HEK293 (cell line): Measurements from ENCODE around the gene ACSF2.

ENCODE experiments used
- ZNF10 ChIP-seq: fragments of 450-650 bp; formaldehyde crosslinking; IDR thresholded peaks from 2 replicates; pipeline ENCODE4 v1.5.1; 2017; ENCODE audit warnings: missing biosample characterization, missing genetic modification characterization
- TF ChIP-seq, protein P1 (sequence below): fragments of 450-650 bp; formaldehyde crosslinking; IDR thresholded peaks from 2 replicates; pipeline ENCODE4 v1.5.1; 2016; ENCODE audit warnings: missing biosample characterization, missing genetic modification characterization, borderline replicate concordance

DNA sequence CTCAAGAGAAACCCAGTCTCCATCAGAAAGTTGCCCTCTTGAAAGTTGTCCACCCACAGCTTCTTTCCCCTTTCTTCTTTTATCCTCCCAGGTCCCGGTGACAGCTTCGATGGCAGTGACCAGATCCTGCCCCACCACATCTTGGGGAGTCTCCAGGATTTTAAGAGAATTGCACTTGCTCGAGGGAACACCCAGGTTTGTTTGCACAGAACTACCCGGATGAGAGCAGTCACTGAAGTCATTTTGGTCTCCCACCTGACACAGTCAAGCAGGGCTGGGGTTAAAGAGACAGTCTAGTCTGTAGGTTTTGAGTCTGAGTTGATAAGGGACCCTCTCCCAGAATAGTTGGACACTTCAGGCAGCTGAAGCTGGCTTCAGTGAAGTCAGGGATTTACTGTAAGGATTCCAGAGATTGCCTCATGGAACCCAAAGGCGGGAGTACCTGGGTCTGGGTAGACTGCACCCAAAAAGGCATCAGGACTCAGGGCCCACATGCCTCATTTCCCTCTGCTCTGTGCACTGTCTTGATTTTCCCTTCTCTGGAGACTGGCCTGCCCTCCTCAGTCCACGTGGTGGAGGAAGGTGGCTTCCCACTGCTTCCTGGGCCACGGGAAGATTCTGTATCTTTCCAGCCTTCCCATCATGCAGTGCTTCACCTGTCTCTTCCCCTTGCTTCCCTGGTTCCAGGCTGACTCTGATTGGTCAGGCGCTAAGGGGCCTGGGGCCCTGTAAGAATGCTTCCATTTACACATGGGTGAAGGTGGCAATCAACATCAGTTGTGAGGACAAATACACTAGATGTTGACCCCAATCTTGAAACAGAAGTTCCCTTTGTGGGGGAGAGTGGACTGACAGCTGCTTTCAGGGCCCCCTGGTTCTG, 91.7 kb downstream of the ACSF2 start:
- TF ChIP-seq ZNF10 (tag by site-specific recombination) = no peak
- TF ChIP-seq, protein P1, sequence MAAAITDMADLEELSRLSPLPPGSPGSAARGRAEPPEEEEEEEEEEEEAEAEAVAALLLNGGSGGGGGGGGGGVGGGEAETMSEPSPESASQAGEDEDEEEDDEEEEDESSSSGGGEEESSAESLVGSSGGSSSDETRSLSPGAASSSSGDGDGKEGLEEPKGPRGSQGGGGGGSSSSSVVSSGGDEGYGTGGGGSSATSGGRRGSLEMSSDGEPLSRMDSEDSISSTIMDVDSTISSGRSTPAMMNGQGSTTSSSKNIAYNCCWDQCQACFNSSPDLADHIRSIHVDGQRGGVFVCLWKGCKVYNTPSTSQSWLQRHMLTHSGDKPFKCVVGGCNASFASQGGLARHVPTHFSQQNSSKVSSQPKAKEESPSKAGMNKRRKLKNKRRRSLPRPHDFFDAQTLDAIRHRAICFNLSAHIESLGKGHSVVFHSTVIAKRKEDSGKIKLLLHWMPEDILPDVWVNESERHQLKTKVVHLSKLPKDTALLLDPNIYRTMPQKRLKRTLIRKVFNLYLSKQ (tag by site-specific recombination) = no peak
